IPS DF 6.9 (cell line): ENCODE results near the gene IPO11.
"Not testable (repeated sequence)": the region's sequence is repeated elsewhere in the genome, so short reads cannot be mapped to it uniquely, and the experiment has no call there.

Experiments used
- DNase-seq: peaks from one replicate; pipeline ENCODE4 v3.0.0-alpha.2; 2013; ENCODE audit warnings: low read depth, low spot score
- H3K27ac ChIP-seq: one replicate; pipeline ENCODE4 v1.5.1; 2013; ENCODE audit warnings: low read length, control low read depth
- H3K27me3 ChIP-seq: 2 replicates; pipeline ENCODE4 v1.6.1; 2013; ENCODE audit warnings: mild to moderate bottlenecking, low read length; ENCODE audit not compliant: control insufficient read depth, insufficient read depth
- H3K36me3 ChIP-seq: 2 replicates; pipeline ENCODE4 v1.6.1; 2013; ENCODE audit warnings: low read length; ENCODE audit not compliant: control insufficient read depth, insufficient read depth
- H3K4me1 ChIP-seq: 2 replicates; pipeline ENCODE4 v1.6.1; 2013; ENCODE audit warnings: low read length; ENCODE audit not compliant: control insufficient read depth, insufficient read depth
- H3K4me3 ChIP-seq: 2 replicates; pipeline ENCODE4 v1.5.1; 2013; ENCODE audit warnings: mild to moderate bottlenecking, low read length
- H3K9me3 ChIP-seq: 2 replicates; pipeline ENCODE4 v1.6.1; 2013; ENCODE audit warnings: low read length, inconsistent platforms; ENCODE audit not compliant: control insufficient read depth, insufficient read depth
- WGBS: extraction: QIAGEN DNeasy Blood & Tissue Kit; methylation state at CpG from one replicate; pipeline ENCODE4 v1.1.7; 2013; ENCODE audit warnings: mixed read lengths, missing lambda C conversion rate; ENCODE audit not compliant: insufficient read length, insufficient coverage; 5-methylcytosine and 5-hydroxymethylcytosine counted together

IPO11 gene

GRCh38 chr5:62542720-62543119, 130.2 kb downstream of the IPO11 start:
- no peaks in the 10 kb centered on the region for H3K9me3 ChIP-seq
- H3K27ac ChIP-seq, result no peak overlapping the region
- no CpG with 5 or more reads among the region's 1 CpG for WGBS
- H3K36me3 ChIP-seq, result no peaks in the 10 kb centered on the region
- no peak overlapping the region for H3K4me3 ChIP-seq
- no peaks in the 10 kb centered on the region for H3K4me1 ChIP-seq
- H3K27me3 ChIP-seq, result no peaks in the 10 kb centered on the region
- DNase-seq, result no peak

- DNase-seq, result no peak
- no CpG with 5 or more reads among the region's 3 CpGs for WGBS
- Histone ChIP-seq H3K36me3 (no peaks in the 10 kb centered on the region), H3K27ac (no peak overlapping the region), H3K4me1 (no peaks in the 10 kb centered on the region), H3K4me3 (no peak overlapping the region), H3K27me3 (no peaks in the 10 kb centered on the region), H3K9me3 (no peaks in the 10 kb centered on the region)
Observed at GRCh38 chr5:62547945-62548630, 135.5 kb downstream of the IPO11 start.

DNA sequence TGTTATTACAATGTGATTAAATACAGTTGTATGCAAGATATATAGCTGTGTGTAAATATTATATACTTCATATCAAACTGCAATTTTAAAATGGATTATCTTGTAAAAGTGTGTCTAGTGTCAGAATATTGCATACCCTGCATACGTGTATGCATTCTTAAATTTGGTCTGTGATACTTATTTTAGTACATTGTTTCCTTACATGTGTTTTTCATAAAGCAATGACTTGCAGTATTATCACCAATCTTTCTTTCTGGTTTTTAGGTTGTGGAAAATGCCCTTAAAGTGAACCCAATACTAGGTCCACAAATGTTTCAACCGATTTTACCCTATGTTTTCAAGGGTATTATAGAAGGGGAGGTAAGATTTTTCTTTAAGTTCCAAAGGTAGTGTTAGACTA, 137.5 kb downstream of the IPO11 start:
- no peak for DNase-seq
- WGBS, result no CpG with 5 or more reads among the region's 2 CpGs
- H3K9me3 ChIP-seq, result no peaks in the 10 kb centered on the region
- no peak overlapping the region for H3K27ac ChIP-seq
- H3K36me3 ChIP-seq, result no peaks in the 10 kb centered on the region
- H3K27me3 ChIP-seq, result no peaks in the 10 kb centered on the region
- H3K4me1 ChIP-seq, result no peaks in the 10 kb centered on the region
- H3K4me3 ChIP-seq, result no peak overlapping the region

DNA sequence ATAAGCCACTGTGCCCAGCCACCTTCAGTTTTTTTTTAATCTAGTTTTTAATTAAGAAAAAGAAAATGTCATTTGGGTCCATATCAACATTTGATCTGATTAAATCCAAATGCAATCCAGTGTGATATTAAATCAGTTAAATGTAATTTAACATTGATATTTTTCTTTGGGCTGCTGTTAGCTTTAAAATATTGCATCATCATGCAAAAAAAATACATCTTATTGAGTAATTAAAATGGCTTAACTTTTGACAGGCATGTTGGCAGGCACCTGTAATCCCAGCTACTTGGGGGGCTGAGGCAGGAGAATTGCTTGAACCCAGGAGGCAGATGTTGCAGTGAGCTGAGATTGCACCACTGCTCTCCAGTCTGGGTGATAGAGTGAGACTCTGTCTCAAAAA, 143.4 kb downstream of the IPO11 start:
- H3K4me3 ChIP-seq, result no peak overlapping the region
- no peak overlapping the region for H3K27ac ChIP-seq
- no peaks in the 10 kb centered on the region for H3K36me3 ChIP-seq
- DNase-seq, result no peak
- H3K9me3 ChIP-seq, result no peaks in the 10 kb centered on the region
- H3K27me3 ChIP-seq, result no peaks in the 10 kb centered on the region
- no peaks in the 10 kb centered on the region for H3K4me1 ChIP-seq

DNA sequence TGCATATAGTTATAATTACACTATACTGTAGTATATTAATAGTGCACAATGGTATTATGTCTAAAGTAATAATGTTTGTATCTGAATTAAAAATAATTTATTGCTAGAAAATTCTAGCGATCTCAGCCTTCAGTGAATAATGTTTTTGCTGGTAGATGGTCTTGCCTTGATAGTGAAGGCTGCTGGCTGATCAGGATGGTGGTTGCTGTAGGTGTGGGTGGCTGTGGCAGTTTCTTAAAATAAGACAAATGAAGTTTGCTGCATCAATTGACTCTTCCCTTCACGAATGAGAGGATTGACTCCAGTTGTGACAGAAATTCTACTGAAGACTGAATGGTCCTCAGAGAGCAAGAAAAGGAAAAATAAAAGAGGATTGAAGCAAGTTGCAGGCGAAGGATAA, 146.4 kb downstream of the IPO11 start:
- no peaks in the 10 kb centered on the region for H3K36me3 ChIP-seq
- WGBS, result no CpG with 5 or more reads among the region's 3 CpGs
- no peaks in the 10 kb centered on the region for H3K9me3 ChIP-seq
- no peaks in the 10 kb centered on the region for H3K27me3 ChIP-seq
- DNase-seq, result no peak
- H3K27ac ChIP-seq, result no peak overlapping the region
- no peak overlapping the region for H3K4me3 ChIP-seq
- H3K4me1 ChIP-seq, result 0 out of 2 replicates have a peak, but pooled peaks cover 1% of the 10 kb centered on the region

- no peaks in the 10 kb centered on the region for H3K36me3 ChIP-seq
- no peak overlapping the region for H3K27ac ChIP-seq
- no CpG with 5 or more reads among the region's 1 CpG for WGBS
Observed at GRCh38 chr5:62560786-62561185, 148.2 kb downstream of the IPO11 start.

DNA sequence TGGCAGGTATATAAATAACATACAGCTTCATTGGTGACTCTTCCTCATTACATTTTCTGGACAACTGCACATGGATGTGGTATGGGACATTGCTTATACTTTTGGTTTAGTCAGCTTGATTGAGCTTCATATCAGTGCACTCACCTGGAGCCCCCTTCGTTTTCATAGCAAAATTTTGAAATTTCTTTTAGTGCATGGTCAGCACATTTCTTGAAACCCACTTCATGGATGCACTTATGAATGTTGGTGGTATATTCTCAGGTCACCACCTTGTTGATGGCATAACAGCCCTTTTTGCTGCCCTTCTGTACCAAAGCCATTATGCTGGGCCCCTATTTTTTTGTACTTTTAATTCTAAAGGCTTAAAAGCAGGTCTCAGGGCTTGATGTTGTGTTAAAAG, 149.3 kb downstream of the IPO11 start:
- Histone ChIP-seq H3K9me3 (no peaks in the 10 kb centered on the region), H3K36me3 (no peaks in the 10 kb centered on the region), H3K4me1 (0 out of 2 replicates have a peak, but pooled peaks cover 1% of the 10 kb centered on the region), H3K27me3 (no peaks in the 10 kb centered on the region), H3K4me3 (no peak overlapping the region), H3K27ac (no peak overlapping the region)
- no peak for DNase-seq
- WGBS, result no CpG with 5 or more reads among the region's 1 CpG

More at GRCh38 chr5:62560786-62561185, 148.2 kb downstream of the IPO11 start:
- Histone ChIP-seq H3K4me3 (no peak overlapping the region), H3K27me3 (no peaks in the 10 kb centered on the region), H3K9me3 (no peaks in the 10 kb centered on the region), H3K4me1 (0 out of 2 replicates have a peak, but pooled peaks cover 1% of the 10 kb centered on the region)
- DNase-seq, result no peak

DNA sequence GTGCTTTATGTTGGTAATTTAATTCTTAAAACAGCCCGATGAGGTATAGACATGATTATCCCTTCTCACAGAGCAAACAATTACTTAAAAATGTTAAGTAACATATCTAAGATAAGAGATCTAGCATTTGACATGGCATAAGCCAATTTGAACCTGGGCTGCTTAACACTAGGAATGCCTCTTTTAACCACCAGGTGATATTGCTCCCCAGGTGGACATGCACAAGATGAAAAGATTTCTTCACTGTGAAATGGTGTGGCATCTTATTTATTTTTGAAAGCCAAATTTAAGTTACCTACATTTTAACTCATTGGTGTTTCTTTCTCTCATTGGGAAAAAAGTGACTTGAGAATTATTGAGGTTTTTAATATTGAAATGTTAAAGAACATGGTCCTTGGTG, 150.3 kb downstream of the IPO11 start:
- H3K4me1 ChIP-seq, result 0 out of 2 replicates have a peak, but pooled peaks cover 1% of the 10 kb centered on the region
- H3K27me3 ChIP-seq, result no peaks in the 10 kb centered on the region
- H3K4me3 ChIP-seq, result no peak overlapping the region
- no peaks in the 10 kb centered on the region for H3K9me3 ChIP-seq
- H3K27ac ChIP-seq, result no peak overlapping the region
- no peak for DNase-seq
- WGBS, result no CpG with 5 or more reads among the region's 1 CpG
- H3K36me3 ChIP-seq, result no peaks in the 10 kb centered on the region

GRCh38 chr5:62564101-62564500, 151.5 kb downstream of the IPO11 start:
- no peaks in the 10 kb centered on the region for H3K36me3 ChIP-seq
- no peaks in the 10 kb centered on the region for H3K27me3 ChIP-seq
- no peaks in the 10 kb centered on the region for H3K9me3 ChIP-seq
- 0 out of 2 replicates have a peak, but pooled peaks cover 1% of the 10 kb centered on the region for H3K4me1 ChIP-seq
- no peak for DNase-seq
- no peak overlapping the region for H3K27ac ChIP-seq
- no CpG with 5 or more reads among the region's 2 CpGs for WGBS
- H3K4me3 ChIP-seq, result no peak overlapping the region

DNA sequence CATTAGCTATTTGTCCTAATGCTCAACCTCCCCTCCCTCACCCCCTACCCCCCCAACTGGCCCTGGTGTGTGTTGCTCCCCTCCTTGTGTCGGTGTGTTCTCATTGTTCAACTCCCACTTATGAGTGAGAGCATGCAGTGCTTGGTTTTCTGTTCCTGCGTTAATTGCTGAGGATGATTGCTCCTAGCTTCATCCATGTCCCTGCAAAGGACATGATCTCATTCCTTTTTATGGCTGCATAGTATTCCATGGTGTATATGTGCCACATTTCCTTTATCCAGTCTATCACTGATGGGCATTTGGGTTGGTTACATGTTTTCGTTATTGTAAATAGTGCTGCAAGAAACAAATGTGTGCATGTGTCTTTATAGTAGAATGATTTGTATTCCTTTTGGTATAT, 153.2 kb downstream of the IPO11 start:
- not testable (repeated sequence) for H3K36me3 ChIP-seq, H3K4me3 ChIP-seq, H3K9me3 ChIP-seq, H3K27me3 ChIP-seq, H3K4me1 ChIP-seq, DNase-seq, H3K27ac ChIP-seq
- no CpG with 5 or more reads among the region's 3 CpGs for WGBS

- H3K27ac ChIP-seq, result no peak overlapping the region
- no peaks in the 10 kb centered on the region for H3K27me3 ChIP-seq
- H3K9me3 ChIP-seq, result no peaks in the 10 kb centered on the region
- WGBS, result no CpG with 5 or more reads among the region's 4 CpGs
- H3K36me3 ChIP-seq, result no peaks in the 10 kb centered on the region
- no peaks in the 10 kb centered on the region; the same call in 1 of the 2 replicates for H3K4me1 ChIP-seq
- no peak for DNase-seq
- H3K4me3 ChIP-seq, result no peak overlapping the region
Observed at GRCh38 chr5:62568143-62568542, 155.6 kb downstream of the IPO11 start.
